H1 (cell line): ENCODE data around the gene RPL6. TPM values are rescaled to one million over a fixed set of nuclear protein-coding genes. Genes with fewer than 3 reads are reported as not detected.

Experiments
- CTCF ChIA-PET: fragments of 300-600 bp; sonication (Branson Sonifier 250); formaldehyde crosslinking; loops from one replicate; lab custom pipeline; 2021; ENCODE audit not compliant: partially characterized antibody; lab: Charles Lee
- POLR2A ChIA-PET: fragments of 300-600 bp; sonication (Branson Sonifier 250); formaldehyde crosslinking; loops from one replicate; lab custom pipeline; 2021; ENCODE audit warnings: inconsistent platforms; ENCODE audit not compliant: partially characterized antibody; lab: Charles Lee
- DNase-seq, 2 experiments: peaks; one replicate each; pipeline versions ENCODE4 v3.0.0 to v3.0.0-alpha.2; 2010 to 2022; ENCODE audit warnings: low spot score in 2 of 2, low read depth in 1 of 2, mixed read lengths in 1 of 2
- FAIRE-seq: peaks from 2 replicates; lab custom pipeline; 2011; peaks lifted over from hg19 to GRCh38; lab: Jason Lieb, UNC
- H2AFZ ChIP-seq: 2 replicates; pipeline ENCODE4 v1.8.1; 2012; ENCODE audit warnings: low read length, inconsistent platforms
- H2AK5ac ChIP-seq: 2 replicates; pipeline ENCODE4 v1.6.1; 2013; ENCODE audit warnings: low read depth, low read length
- H2BK120ac ChIP-seq: replicated peaks from 2 replicates; pipeline ENCODE3; 2013; ENCODE audit warnings: low read depth, low read length, inconsistent platforms
- H2BK12ac ChIP-seq: 2 replicates; pipeline ENCODE4 v1.6.1; 2013; ENCODE audit warnings: low read depth, low read length
- H2BK15ac ChIP-seq: 2 replicates; pipeline ENCODE4 v1.6.1; 2013; ENCODE audit warnings: low read length
- H2BK20ac ChIP-seq: 2 replicates; pipeline ENCODE4 v1.6.1; 2013; ENCODE audit warnings: low read length
- H2BK5ac ChIP-seq: 2 replicates; pipeline ENCODE4 v1.6.1; 2013; ENCODE audit warnings: low read depth, low read length
- H3K14ac ChIP-seq: 2 replicates; pipeline ENCODE4 v1.6.1; 2013; ENCODE audit warnings: inconsistent platforms; ENCODE audit not compliant: insufficient read length
- H3K18ac ChIP-seq: 2 replicates; pipeline ENCODE4 v1.6.1; 2013; ENCODE audit warnings: low read length; ENCODE audit errors: extremely low read depth
- H3K23ac ChIP-seq: 2 replicates; pipeline ENCODE4 v1.6.1; 2013; ENCODE audit warnings: inconsistent platforms; ENCODE audit not compliant: insufficient read length
- H3K23me2 ChIP-seq: 2 replicates; pipeline ENCODE4 v1.6.1; 2013; ENCODE audit warnings: low read depth, low read length
- H3K27ac ChIP-seq: 2 replicates; pipeline ENCODE4 v1.6.1; 2011; ENCODE audit warnings: low read depth, low read length, inconsistent platforms
- H3K27me3 ChIP-seq, 4 experiments: replicated peaks in 1 of 4; 1 replicate in 1 of 4; 2 replicates in 3 of 4; pipeline versions ENCODE4 v1.6.1 to v1.8.1; 2011 to 2013; ENCODE audit warnings: low read length in 3 of 4, mild to moderate bottlenecking in 3 of 4, inconsistent platforms in 2 of 4, mixed read lengths in 2 of 4, moderate library complexity in 1 of 4; ENCODE audit not compliant: control insufficient read depth in 3 of 4, insufficient read depth in 3 of 4; ENCODE audit errors: extremely low read depth in 1 of 4
- H3K36me3 ChIP-seq, 4 experiments: 2 replicates each; pipeline versions ENCODE4 v1.6.1 to v1.8.1; 2011 to 2013; ENCODE audit warnings: mild to moderate bottlenecking in 4 of 4, low read length in 3 of 4, moderate library complexity in 2 of 4, control low read depth in 1 of 4, inconsistent platforms in 1 of 4; ENCODE audit not compliant: insufficient read depth in 4 of 4, control insufficient read depth in 2 of 4
- H3K4ac ChIP-seq: replicated peaks from 2 replicates; pipeline ENCODE3; 2013; ENCODE audit warnings: low read length, low read depth, mixed read lengths, inconsistent platforms; ENCODE audit not compliant: insufficient read length
- H3K4me1 ChIP-seq, 4 experiments: replicated peaks in 1 of 4; 1 replicate in 1 of 4; 2 replicates in 3 of 4; pipeline versions ENCODE4 v1.6.1 to v1.8.1; 2011 to 2013; ENCODE audit warnings: low read length in 3 of 4, inconsistent platforms in 2 of 4, mixed read lengths in 1 of 4; ENCODE audit not compliant: insufficient read depth in 4 of 4, control insufficient read depth in 3 of 4
- H3K4me2 ChIP-seq, 2 experiments: 2 replicates each; pipeline versions ENCODE4 v1.6.1 to v1.8.1; 2011 to 2013; ENCODE audit warnings: low read depth in 2 of 2, low read length in 2 of 2, control low read depth in 1 of 2, inconsistent platforms in 1 of 2, mild to moderate bottlenecking in 1 of 2; ENCODE audit not compliant: insufficient read depth in 1 of 2
- H3K4me3 ChIP-seq, 4 experiments: fragments of 200-600, 300-600 bp in 1 of 4; sonication (generic), shearing (Covaris generic), sonication (Bioruptor Twin) in 1 of 4; 2 replicates each; pipeline versions ENCODE4 v1.5.1 to v1.8.1; 2011 to 2016; ENCODE audit warnings: low read length in 4 of 4, low read depth in 3 of 4, control low read depth in 2 of 4, inconsistent platforms in 2 of 4, mild to moderate bottlenecking in 2 of 4, mixed read lengths in 1 of 4, moderate library complexity in 1 of 4; ENCODE audit not compliant: insufficient read depth in 2 of 4; ENCODE audit errors: extremely low read depth in 1 of 4
- H3K56ac ChIP-seq: replicated peaks from 2 replicates; pipeline ENCODE3; 2013; ENCODE audit warnings: low read depth, mild to moderate bottlenecking, mixed read lengths, low read length, inconsistent platforms; ENCODE audit not compliant: insufficient read length
- H3K79me1 ChIP-seq: 2 replicates; pipeline ENCODE4 v1.6.1; 2013; ENCODE audit warnings: low read depth, low read length, control low read depth
- H3K79me2 ChIP-seq, 2 experiments: 2 replicates each; pipeline versions ENCODE4 v1.6.1 to v1.8.1; 2012 to 2013; ENCODE audit warnings: low read length in 2 of 2, mild to moderate bottlenecking in 2 of 2, inconsistent platforms in 1 of 2; ENCODE audit not compliant: insufficient read depth in 2 of 2, control insufficient read depth in 1 of 2
- H3K9ac ChIP-seq, 4 experiments: replicated peaks in 1 of 4; 1 replicate in 1 of 4; 2 replicates in 3 of 4; pipeline versions ENCODE4 v1.6.1 to v1.8.1; 2011 to 2013; ENCODE audit warnings: low read depth in 3 of 4, low read length in 3 of 4, control low read depth in 2 of 4, mild to moderate bottlenecking in 2 of 4, moderate library complexity in 2 of 4, inconsistent platforms in 1 of 4; ENCODE audit errors: extremely low read depth in 1 of 4
- H3K9me3 ChIP-seq, 2 experiments: 2 replicates each; pipeline versions ENCODE4 v1.6.1 to v1.8.1; 2012 to 2013; ENCODE audit warnings: mild to moderate bottlenecking in 2 of 2, moderate library complexity in 2 of 2, control low read depth in 1 of 2, inconsistent platforms in 1 of 2, low read depth in 1 of 2, low read length in 1 of 2, mixed read lengths in 1 of 2; ENCODE audit not compliant: insufficient read depth in 2 of 2
- H4K20me1 ChIP-seq, 2 experiments: replicated peaks in 1 of 2; 2 replicates each; pipeline versions ENCODE3 to v1.8.1; 2011 to 2013; ENCODE audit warnings: inconsistent platforms in 2 of 2, low read length in 2 of 2, mild to moderate bottlenecking in 1 of 2; ENCODE audit not compliant: insufficient read depth in 2 of 2, control insufficient read depth in 1 of 2
- H4K5ac ChIP-seq: 2 replicates; pipeline ENCODE4 v1.6.1; 2013; ENCODE audit warnings: low read length, low read depth, mixed read lengths, inconsistent platforms; ENCODE audit not compliant: insufficient read length
- H4K8ac ChIP-seq: 2 replicates; pipeline ENCODE4 v1.8.0; 2013; ENCODE audit warnings: mild to moderate bottlenecking, moderate library complexity, low read length, inconsistent platforms; ENCODE audit not compliant: insufficient read depth; ENCODE audit errors: extremely low read depth
- H4K91ac ChIP-seq: replicated peaks from 2 replicates; pipeline ENCODE3; 2013; ENCODE audit warnings: low read length, mixed read lengths, inconsistent platforms; ENCODE audit not compliant: insufficient read length
- SP1 ChIP-seq: IDR thresholded peaks from 2 replicates; pipeline ENCODE4 v1.6.1; 2011; ENCODE audit warnings: low read depth, low read length
- WGBS, 2 experiments: shearing (Covaris generic) in 1 of 2; methylation state at CpG; one replicate each; pipeline versions ENCODE4 v1.1.6 to v1.1.7; 2013 to 2015; ENCODE audit warnings: low lambda C conversion rate in 2 of 2, mixed read lengths in 2 of 2, inconsistent platforms in 1 of 2, low coverage in 1 of 2, missing lambda C conversion rate in 1 of 2; ENCODE audit not compliant: insufficient replicate concordance in 2 of 2, insufficient coverage in 1 of 2, insufficient read length in 1 of 2; ENCODE audit errors: extremely low coverage in 1 of 2, missing lambda C conversion rate in 1 of 2; 5-methylcytosine and 5-hydroxymethylcytosine counted together
- polyA plus RNA-seq, 7 experiments: library from polyadenylated mRNA; depleted of rRNA in 3 of 7; stranded (reverse) in 5 of 7; unstranded in 2 of 7; fragments of >200 nt in 5 of 7; fragments of 200-250 nt in 2 of 7; gene quantifications; 1 replicate in 5 of 7; 2 replicates in 1 of 7; 4 replicates in 1 of 7; pipeline versions ENCODE4 v1.2.1 to v1.2.3, GENCODE V29; 2011 to 2013; ENCODE audit warnings: missing spikeins in 2 of 7, mixed read lengths in 2 of 7
- total RNA-seq: library from RNA; stranded (reverse); fragmentation: NEBNext Ultra II Directional; extraction: Animal tissue kit (Norgen Biotek cat#: 25700); gene quantifications from 2 replicates; pipeline ENCODE4 v1.2.1, GENCODE V29; 2021

RPL6 gene
- total and polyA plus RNA-seq, 2 of the 8 experiments (the other 6 are each of a cell fraction or from before 2014, with no cell fraction given) = 1,073 to 1,643 TPM

DNA sequence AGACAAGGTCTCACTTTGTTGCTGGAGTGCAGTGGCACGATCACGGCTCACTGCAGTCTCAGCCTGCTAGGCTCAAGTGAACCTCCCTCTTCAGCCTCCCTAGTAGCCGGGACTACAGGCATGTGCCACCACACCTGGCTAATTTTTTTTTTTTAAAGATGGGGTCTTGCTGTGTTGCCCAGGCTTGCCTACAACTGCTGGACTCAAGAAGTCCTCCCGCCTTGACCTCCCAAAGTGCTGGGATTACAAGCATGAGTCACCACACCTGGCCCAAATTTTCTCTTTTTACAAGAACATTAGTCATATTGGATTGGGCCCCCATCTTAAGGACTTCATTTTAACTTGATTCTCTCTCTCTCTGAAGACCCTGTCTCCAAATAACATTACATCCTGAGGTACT is 20.2 kb downstream of the RPL6 start:
- no peaks in the 10 kb centered on the region for H3K9me3 ChIP-seq
- no peak overlapping the region for H3K27ac ChIP-seq
- H2BK120ac ChIP-seq = no peak overlapping the region
- H3K4ac ChIP-seq = no peak overlapping the region
- DNase-seq (no peak), FAIRE-seq (no peak)
- H2AK5ac ChIP-seq = no peak overlapping the region
- H3K23me2 ChIP-seq = no peaks in the 10 kb centered on the region; the same call in 1 of the 2 replicates
- POLR2A ChIA-PET = interaction anchor here (5.9 kb wide), 1 partner anchor 14 kb away, joined by 41 read pairs; no protein-coding TSS in a partner anchor
- no peak overlapping the region for H3K56ac ChIP-seq
- no peak overlapping the region for H2BK5ac ChIP-seq
- H2BK20ac ChIP-seq = no peak overlapping the region
- CTCF ChIA-PET = interaction anchor here (0.6 to 3.6 kb wide), 3 partner anchors 128 to 237 kb away, joined by 3 to 46 read pairs (median 4); no protein-coding TSS in a partner anchor
- 91% methylated on average over 4 of the region's 4 CpGs; no CpG with 5 or more reads in 1 of the 2 experiments for WGBS, 2 experiments
- H2BK15ac ChIP-seq = no peak overlapping the region
- H4K20me1 ChIP-seq = no peaks in the 10 kb centered on the region
- H2BK12ac ChIP-seq = no peak overlapping the region
- no peak overlapping the region for H3K23ac ChIP-seq
- no peak overlapping the region for H3K14ac ChIP-seq
- H3K18ac ChIP-seq = no peak overlapping the region
- H3K79me1 ChIP-seq = no peaks in the 10 kb centered on the region
- H2AFZ ChIP-seq = no peak overlapping the region
- no peaks in the 10 kb centered on the region; a peak in 1 of 7 replicates for H3K4me1 ChIP-seq
- no peak overlapping the region for H3K4me3 ChIP-seq
- no peak overlapping the region for H3K9ac ChIP-seq
- H4K8ac ChIP-seq = no peak overlapping the region
- no peak overlapping the region for H4K91ac ChIP-seq
- no peak overlapping the region for H4K5ac ChIP-seq
- H3K36me3 ChIP-seq = no peaks in the 10 kb centered on the region
- H3K27me3 ChIP-seq = no peaks in the 10 kb centered on the region
- H3K79me2 ChIP-seq = no peaks in the 10 kb centered on the region
- no peak overlapping the region for H3K4me2 ChIP-seq
- no peak for TF ChIP-seq SP1
